HG03520 (cell line): ENCODE measurements around the gene CCDC170.

Experiments used
- ATAC-seq: cut with Tn5 transposase; IDR thresholded peaks from one replicate; pipeline ENCODE4 v1.9.1; 2021; ENCODE audit warnings: mild to moderate bottlenecking, moderate library complexity; ENCODE audit not compliant: unreplicated experiment

Gene CCDC170

GRCh38 chr6:151647976-151648639 is 154.3 kb downstream of the CCDC170 start:
- no peak for ATAC-seq

GRCh38 chr6:151649835-151650234 is 156.0 kb downstream of the CCDC170 start:
- no peak for ATAC-seq

- no peak for ATAC-seq
Measured at GRCh38 chr6:151651639-151652038, 157.8 kb downstream of the CCDC170 start.

GRCh38 chr6:151652325-151652724 is 158.5 kb downstream of the CCDC170 start:
- ATAC-seq: no peak

- ATAC-seq: no peak
Measured at GRCh38 chr6:151655099-151655498, 161.3 kb downstream of the CCDC170 start.

- ATAC-seq: no peak
Measured at GRCh38 chr6:151656392-151656791, 162.6 kb downstream of the CCDC170 start.

GRCh38 chr6:151658091-151658490 is 164.3 kb downstream of the CCDC170 start:
- ATAC-seq: no peak

GRCh38 chr6:151659212-151659611 is 165.4 kb downstream of the CCDC170 start:
- no peak for ATAC-seq

- no peak for ATAC-seq
Measured at GRCh38 chr6:151661509-151661908, 167.7 kb downstream of the CCDC170 start.

- ATAC-seq: no peak
Measured at GRCh38 chr6:151661928-151662327, 168.1 kb downstream of the CCDC170 start.

- no peak for ATAC-seq
Measured at GRCh38 chr6:151663559-151663958, 169.7 kb downstream of the CCDC170 start.

GRCh38 chr6:151664390-151664789 is 170.6 kb downstream of the CCDC170 start:
- no peak for ATAC-seq

GRCh38 chr6:151665329-151665728 is 171.5 kb downstream of the CCDC170 start:
- ATAC-seq: no peak

GRCh38 chr6:151666526-151666925 is 172.7 kb downstream of the CCDC170 start:
- ATAC-seq: no peak

- no peak for ATAC-seq
Measured at GRCh38 chr6:151669208-151669560, 175.4 kb downstream of the CCDC170 start.

GRCh38 chr6:151670116-151670515 is 176.3 kb downstream of the CCDC170 start:
- no peak for ATAC-seq
